Choroid plexus epithelial cell (primary cell): ENCODE measurements around the gene APBA2.

Experiments used
- DNase-seq: peaks from one replicate; pipeline ENCODE4 v3.0.0-alpha.2; 2010; ENCODE audit warnings: low read depth
- H3K4me3 ChIP-seq: 2 replicates; pipeline ENCODE4 v1.5.1; 2011; ENCODE audit warnings: low read depth, mild to moderate bottlenecking, control low read depth, low read length, moderate library complexity
- TF ChIP-seq, protein P1 (sequence below): conservative IDR thresholded peaks from 2 replicates; pipeline ENCODE4 v1.5.1; 2011; ENCODE audit warnings: low read depth, mild to moderate bottlenecking, control low read depth, inconsistent platforms, low read length, moderate library complexity

APBA2 gene

DNA sequence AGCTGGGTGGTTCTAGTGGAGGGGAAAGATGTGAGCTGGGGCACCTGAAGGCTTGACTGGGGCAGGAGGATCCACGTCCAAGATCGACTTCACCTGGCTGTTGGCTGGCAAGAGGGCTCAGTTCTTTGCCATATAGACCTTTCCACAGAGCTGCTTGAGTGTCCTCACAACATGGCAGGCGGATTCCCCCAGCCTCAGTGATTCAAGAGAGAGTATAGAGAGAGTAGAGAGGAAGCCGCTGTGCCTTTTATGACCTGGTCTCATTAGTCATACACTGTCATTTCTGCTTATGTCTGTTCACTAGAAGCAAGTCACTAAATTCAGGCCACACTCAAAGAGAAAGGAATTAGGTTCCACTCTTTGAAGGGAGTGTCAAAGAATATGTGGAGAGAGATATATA is 101.6 kb downstream of the APBA2 start:
- no peak for DNase-seq
- TF ChIP-seq, protein P1, sequence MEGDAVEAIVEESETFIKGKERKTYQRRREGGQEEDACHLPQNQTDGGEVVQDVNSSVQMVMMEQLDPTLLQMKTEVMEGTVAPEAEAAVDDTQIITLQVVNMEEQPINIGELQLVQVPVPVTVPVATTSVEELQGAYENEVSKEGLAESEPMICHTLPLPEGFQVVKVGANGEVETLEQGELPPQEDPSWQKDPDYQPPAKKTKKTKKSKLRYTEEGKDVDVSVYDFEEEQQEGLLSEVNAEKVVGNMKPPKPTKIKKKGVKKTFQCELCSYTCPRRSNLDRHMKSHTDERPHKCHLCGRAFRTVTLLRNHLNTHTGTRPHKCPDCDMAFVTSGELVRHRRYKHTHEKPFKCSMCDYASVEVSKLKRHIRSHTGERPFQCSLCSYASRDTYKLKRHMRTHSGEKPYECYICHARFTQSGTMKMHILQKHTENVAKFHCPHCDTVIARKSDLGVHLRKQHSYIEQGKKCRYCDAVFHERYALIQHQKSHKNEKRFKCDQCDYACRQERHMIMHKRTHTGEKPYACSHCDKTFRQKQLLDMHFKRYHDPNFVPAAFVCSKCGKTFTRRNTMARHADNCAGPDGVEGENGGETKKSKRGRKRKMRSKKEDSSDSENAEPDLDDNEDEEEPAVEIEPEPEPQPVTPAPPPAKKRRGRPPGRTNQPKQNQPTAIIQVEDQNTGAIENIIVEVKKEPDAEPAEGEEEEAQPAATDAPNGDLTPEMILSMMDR: no peak
- no peak overlapping the region for H3K4me3 ChIP-seq

DNA sequence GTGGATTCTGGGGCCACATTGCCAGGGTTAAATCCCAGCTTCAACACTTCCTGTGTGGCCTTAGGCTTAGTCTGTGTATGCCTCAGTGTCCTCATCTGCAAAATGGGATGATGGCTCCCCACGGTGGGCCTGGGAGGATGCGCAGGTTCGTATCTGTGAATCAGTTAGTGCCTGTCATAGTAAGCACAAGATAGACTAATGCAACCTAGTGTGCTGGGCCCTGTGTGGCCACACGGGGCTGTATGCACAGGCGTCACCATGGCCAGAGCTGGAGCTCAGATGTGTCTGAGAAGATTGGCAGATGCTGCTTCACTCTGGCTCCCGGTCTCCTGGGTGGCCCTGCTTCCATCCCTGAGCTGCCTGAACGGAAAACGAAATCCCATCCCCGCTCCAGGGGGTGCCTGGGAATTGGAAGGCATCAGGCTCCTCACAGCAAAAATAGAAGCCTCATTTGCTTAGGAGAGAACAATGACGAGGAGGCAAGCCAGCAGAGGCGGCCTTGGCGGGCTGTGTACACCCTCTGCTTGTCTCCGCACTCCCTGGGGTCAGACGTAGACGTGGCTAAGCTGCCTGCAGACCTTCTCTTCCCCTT is 103.6 kb downstream of the APBA2 start:
- H3K4me3 ChIP-seq: no peak overlapping the region
- TF ChIP-seq, protein P1: peak; percentile 42
- DNase-seq: peak; percentile 36

DNA sequence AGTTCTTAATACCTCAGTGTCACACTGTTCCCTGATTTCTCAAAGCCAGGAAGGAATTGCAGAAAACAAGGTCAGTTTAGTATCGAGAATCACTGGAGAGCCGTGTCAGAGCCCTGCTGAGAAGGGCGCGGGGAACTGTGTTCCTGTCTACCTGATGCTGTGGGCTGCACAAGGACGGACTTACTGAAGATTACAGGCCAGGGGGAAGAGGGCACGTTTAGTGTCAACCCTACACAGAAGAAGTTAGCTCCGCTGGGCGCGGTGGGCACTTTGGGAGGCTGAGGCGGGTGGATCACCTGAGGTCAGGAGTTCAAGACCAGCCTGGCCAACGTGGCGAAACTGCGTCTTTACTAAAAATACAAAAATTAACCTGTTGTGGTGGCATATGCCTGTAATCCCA is 104.1 kb downstream of the APBA2 start:
- no peak overlapping the region for H3K4me3 ChIP-seq
- DNase-seq: no peak
- TF ChIP-seq, protein P1: no peak

DNA sequence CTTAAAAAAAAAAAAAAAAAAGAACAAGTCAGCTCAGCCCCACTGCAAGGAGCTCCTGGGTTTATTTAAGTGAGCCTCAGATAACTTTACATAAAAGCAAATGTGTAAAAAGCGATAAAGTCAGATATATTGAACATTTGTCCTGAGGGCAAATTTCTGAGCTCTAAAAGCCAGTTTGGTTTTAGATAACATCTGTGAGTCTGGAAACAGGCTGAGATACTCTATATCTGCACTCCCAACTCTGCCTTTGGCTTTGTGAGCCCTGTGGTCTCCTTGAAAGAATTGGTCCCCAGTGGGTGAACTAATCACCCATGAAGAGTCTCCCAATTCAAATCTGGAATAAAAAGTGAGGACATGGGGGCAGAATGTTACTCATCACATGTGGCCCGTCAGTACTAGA is 104.6 kb downstream of the APBA2 start:
- H3K4me3 ChIP-seq: no peak overlapping the region

DNA sequence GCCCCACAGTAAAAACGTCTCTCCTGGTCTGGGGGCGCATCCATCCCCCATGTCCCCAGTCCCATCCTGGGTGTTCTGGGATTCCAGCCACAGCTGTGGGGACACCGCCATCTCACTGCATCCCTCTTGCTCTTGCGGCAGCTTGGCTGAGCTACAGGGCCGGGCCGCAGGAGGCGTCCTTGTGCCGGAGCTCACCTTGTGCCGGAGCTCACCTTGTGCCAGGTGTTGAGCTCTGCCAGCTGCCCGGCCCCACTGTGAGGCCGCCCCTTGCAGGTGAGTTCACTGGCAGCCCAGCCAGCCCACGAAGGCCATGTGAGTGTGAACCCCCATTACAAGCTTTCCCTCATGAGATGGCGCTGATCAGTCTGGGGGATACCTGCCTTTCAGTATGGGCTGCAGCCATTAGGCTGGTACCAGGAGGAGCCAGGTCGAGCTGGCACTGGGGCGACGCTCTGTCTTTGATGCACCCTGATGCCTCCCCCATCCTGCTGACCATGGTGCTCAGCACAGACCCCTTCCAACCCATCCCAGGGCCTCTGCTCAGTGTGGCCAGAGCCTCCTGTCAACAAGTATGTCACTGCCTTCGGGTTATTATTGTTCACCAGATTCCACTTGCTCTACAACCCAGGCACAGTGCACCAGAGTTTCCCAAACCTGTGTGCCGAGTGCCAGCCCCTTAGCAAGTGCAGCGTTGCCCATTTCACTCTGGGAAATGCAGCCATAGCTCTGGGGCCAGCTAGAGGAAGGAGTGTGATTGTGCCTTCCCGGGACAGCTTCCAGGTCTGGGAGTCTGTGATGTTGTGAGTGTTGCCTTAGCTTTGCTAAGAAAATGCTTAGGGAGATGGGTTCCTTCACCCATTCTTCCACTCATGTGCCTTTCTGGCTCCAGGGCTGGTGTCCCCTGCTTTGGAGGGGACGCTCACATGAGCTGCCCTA is 105.7 kb downstream of the APBA2 start:
- TF ChIP-seq, protein P1: no peak
- DNase-seq: no peak
- no peak overlapping the region for H3K4me3 ChIP-seq

More for the DNA sequence above, 104.6 kb downstream of the APBA2 start:
- DNase-seq: no peak
- TF ChIP-seq, protein P1: no peak

DNA sequence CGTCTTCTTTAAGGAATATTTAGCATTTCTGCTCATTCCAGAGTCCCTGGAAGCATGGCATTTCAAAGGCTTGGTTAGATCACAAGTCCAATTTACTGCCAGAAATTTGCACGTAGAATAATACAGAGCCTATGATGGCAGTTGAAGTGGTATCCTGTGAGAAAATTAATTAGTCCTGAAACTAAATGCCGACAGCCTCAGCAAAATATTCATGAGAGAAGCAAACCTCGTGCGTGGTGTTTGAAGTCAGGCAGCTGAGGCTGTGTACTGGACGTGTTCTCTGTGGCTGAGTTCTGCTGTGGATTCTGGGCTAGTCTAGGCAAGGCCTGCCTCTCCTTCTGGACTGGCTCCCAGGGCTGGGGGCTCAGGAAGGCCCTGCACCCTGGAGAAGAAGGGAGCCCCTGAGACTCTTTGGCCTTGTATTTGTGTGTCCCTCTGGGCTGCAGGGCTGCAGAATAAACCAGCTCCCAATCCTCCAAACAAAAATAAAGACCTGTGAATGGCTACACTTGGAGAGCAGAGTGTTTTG is 106.6 kb downstream of the APBA2 start:
- TF ChIP-seq, protein P1: no peak
- no peak for DNase-seq
- H3K4me3 ChIP-seq: no peak overlapping the region
